NCI-H2196 treated with DMSO at 0.1 percent for 48 hours (cell line): ENCODE data around the gene RGS16.
A peak's percentile ranks its signal among the peaks of the same experiment; 100 is the strongest.

Experiments
- DNase-seq: peaks from one replicate; lab custom pipeline; 2025; ENCODE audit not compliant: unreplicated experiment; lab: John Stamatoyannopoulos, UW

RGS16 gene

GRCh38 chr1:182608845-182609610 lies 4.8 kb upstream of the RGS16 start:
- DNase-seq, result no peak

DNA sequence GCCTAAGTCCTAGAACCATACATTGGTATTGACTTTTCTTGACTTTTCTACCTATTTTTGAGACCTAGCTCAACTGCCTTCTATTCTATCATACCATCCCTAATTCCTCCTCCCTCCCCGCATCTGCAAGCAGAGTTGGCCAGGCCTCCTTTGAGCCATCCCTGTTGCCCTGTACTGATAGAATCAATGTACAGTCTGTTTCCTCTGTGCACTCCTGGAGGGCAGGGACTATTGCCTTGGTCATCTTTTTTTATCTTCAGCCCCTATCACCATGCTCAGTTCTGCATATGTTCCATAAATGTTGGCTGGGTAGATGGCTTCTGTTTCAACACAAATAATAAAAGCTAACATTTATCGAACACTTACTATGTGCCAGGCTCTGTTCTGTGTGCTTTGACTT lies 4.0 kb upstream of the RGS16 start:
- no peak for DNase-seq

- DNase-seq, result no peak
Measured at GRCh38 chr1:182607566-182607965, 3.4 kb upstream of the RGS16 start.

DNA sequence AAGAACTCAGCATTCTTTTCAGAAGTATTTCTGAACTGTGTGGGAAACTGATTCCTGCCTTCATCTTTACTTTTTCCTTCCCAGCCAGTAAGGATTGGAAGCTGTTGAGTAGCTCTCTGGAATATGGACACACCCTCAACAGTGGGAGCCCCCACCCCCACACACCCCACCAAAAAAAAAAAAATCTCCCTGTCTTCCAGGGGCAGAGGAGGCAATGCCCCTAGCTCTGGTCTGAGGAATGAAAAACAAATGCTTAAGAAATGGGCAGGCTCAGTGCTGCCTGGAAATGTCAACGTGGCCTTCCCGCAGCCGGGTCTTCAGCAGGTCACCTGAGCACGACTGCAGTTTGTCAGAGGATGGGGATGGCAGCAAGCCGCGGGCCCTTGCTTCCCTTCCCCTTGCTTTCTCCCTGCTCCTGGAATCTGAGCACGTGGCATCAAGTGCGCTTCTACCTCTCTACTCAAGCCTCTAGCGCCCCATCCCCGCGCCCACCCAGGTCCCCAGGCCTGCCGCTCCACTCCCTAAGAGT lies 479 bp downstream of the RGS16 start:
- no peak for DNase-seq

- DNase-seq, result no peak
Measured at GRCh38 chr1:182602935-182603645, 1.1 kb downstream of the RGS16 start.

GRCh38 chr1:182601913-182602312 lies 2.3 kb downstream of the RGS16 start:
- no peak for DNase-seq

DNA sequence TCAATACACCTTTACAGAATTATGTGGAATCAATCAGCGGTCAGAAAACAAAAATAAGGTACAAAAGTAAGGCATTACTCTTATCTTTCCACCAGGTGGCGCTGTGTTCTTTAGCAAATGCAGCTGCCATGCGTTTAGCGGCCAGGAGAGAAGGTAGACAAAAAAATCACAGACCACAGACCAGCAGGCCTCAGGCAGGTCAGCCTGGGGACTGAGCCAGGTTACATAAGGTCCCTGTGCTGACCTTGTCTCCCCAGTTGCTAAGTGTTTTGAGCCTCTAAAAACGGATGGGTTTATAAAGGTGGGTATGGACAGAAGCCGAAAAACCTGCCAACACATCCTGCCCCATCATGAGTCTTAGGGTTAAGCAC lies 2.8 kb downstream of the RGS16 start:
- peak; percentile 79 for DNase-seq

DNA sequence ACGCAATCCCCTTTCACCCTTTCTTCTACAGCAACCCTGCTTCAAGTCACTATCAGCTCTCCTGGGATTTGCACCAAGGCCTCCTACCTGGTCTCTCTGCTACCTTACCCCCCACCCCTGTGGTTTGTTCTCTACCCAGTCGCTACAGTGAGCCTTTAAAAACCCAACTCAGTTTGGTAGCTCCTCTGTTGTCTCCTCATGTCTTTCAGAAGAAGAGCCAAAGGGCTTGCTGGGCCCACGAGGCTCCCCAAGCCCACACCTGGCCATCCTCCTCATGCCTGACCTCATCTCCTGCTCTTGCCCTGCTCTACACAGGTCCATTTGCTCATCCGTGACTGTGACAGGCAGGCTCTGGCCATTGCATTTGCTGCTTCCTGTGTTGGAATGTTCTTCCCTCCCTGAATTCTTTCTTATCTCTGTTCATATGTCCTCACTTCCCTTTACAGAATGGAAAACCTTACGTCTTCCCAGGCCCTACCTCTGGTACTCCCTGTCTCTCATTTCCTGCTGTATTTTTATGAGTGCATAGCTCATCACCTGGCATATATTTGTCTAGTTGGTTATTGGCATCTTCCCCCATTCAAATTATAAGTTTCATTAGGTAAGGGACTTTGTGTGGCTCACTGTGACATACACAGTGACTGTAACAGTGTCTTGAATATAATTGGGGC lies 3.3 kb downstream of the RGS16 start:
- DNase-seq, result no peak

- no peak for DNase-seq
Measured at GRCh38 chr1:182600036-182600713, 4.0 kb downstream of the RGS16 start.

DNA sequence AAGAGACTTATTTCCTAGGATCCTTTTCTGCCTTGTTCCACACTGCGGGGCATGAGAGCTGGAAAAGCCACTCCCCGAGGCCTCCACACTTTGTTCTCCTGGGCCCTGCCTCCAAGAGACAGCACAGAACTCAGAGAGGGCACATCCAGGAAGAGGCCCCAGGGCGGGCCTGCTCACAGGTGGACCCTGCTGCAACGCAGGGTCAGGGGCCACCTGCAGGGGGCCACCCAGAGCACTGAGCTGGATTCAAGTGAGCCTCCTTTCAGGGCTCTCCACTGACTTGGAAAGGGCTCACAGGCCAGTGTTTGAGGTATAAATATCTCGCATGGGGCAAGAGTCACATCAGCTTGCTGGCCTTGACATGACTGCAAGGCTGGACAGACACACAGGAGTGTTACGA lies 4.8 kb downstream of the RGS16 start:
- DNase-seq, result no peak

DNA sequence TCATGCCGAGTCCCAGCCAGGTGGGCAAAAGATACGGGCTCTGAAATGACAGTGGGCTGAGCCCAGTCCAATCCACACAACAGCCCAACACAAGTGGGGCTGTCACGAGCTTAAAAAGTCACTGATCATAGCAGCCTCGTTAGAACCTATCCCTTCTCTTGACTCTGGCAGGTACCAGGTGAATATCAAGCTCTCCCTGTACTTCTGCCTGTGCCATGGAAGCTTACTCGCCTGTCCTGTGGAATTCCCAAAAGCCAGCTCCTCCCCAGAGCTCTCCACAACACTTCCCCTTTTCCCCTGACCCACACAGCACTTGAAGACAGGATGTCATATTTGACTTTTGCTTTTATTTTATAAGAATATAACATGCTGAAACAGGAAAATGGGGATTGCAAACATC lies 5.9 kb downstream of the RGS16 start:
- no peak for DNase-seq

DNA sequence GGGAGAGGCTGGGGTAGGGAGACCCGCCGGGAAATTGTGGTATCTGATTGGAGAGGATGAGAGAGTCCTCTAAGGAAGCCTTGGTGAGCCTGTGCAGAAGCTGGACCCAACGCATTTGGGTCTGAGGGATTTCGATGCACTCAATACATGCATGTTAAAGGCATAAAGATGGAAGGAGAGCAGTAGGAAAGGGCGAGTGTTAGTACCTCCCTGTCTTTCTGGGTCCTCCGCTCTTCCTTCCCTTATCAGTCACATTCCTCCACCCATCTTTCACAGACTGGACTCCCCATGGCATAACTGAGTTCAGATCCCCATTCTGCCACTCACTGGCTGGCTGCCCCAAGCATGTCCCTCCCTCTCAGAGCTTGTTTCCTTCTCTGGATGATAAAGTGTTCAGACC lies 7.3 kb downstream of the RGS16 start:
- DNase-seq, result no peak

DNA sequence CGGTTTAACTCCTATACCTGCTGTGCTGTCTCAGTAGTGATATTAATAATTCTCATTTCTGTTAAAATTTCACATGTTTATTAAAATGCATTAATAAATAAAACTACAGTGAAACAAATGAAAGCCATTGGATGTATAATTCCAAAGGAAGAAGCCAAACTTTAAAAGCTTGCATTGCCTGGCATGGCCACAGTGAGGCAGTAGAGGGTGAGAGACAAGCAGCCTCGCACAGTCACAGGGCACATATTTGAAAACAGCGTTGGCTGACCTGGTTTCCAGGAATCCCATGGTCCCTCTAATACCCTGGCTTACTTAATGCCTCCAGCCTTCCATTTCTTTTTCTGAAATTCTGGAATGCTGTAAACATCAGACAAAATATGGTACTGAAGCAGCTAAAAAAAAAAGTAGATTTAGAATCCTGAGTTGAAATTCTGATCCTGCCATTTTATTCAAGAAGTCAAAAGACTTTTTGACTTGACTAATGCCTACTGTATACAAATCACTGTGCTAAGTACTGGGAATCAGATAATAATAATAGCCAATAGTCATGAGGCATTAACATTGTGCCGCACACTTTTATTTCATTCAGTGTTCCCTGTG lies 8.4 kb downstream of the RGS16 start:
- DNase-seq, result no peak

DNA sequence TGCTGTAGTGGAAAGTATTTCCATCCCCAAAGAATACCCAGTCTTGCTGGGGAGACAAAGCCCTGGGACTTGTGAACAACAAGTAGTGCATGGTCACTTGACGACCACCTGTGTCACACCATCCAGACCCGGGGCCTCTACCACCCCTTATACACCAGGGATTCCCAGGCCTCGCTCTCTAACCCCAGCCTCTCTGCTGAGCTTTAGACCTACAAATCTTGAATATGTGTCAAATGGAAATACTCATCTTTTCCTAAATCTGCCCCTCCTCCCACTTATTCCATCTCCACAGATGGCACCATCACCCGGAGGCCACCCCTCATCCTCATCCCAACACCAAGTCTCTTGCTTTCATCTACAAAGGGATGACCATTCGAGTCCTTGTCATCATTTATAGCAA lies 14.3 kb downstream of the RGS16 start:
- DNase-seq, result no peak

DNA sequence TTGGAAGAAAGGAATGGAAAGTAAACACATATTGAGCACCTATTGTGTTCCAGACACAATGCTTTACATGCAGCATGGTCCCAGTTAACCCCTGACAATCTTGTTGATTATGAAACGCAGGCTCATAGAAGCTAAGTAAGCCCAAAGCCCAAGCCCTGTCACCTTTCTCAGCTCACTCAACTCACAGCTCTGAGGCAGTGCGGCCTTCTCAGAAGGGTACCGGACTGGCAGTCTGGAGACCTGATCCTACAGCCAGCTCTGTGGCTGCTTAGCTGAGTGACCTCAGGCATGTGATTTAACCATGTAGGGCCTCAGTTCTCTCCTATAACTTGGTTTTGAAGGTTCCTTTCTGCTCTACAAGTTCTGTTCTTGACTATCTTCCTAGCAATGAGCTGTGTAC lies 14.7 kb downstream of the RGS16 start:
- DNase-seq, result no peak

GRCh38 chr1:182588500-182589396 lies 15.4 kb downstream of the RGS16 start, which contains the start of gene RNASEL:
Gene RNASEL, minus strand, starts transcription at chr1:182589256. Its CDS starts 2,450 bp downstream, at chr1:182586806.
- DNase-seq, result peak; percentile 19

- DNase-seq, result no peak
Measured at GRCh38 chr1:182587666-182588499, 16.3 kb downstream of the RGS16 start.

GRCh38 chr1:182587093-182587492 lies 17.1 kb downstream of the RGS16 start:
- DNase-seq, result no peak

DNA sequence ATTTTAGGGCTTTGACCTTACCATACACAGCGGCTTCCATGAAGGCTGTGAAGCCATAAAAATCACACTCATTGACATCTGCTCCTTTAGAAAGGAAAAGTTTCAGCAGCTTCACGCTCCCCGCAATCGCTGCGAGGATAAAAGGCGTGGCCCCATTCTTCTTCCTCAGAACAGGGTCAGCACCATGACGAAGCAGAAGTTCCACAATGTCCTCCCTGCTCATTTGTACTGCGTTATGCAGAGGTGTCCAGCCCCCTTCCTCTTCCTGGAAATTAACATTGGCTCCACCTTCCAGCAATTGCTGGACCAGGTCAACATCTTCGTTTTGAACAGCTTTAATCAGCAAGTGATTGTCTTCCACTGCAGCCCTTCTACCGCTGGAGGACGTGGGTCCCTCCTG lies 17.8 kb downstream of the RGS16 start:
- DNase-seq, result no peak
